Astrocyte (in vitro differentiated cells and primary cell): ENCODE results near the gene HMGCLL1.

ENCODE experiments used
- CTCF ChIP-seq: IDR thresholded peaks from 2 replicates; pipeline ENCODE4 v1.5.1; 2011; ENCODE audit warnings: low read depth, mild to moderate bottlenecking, inconsistent platforms, low read length, moderate library complexity; ENCODE audit not compliant: insufficient read depth
- EZH2 ChIP-seq: IDR thresholded peaks from 2 replicates; pipeline ENCODE4 v1.6.1; 2012; ENCODE audit warnings: mild to moderate bottlenecking, low read length, inconsistent platforms; ENCODE audit not compliant: insufficient read depth

GRCh38 chr6:55512904-55513303 lies 66.1 kb downstream of the HMGCLL1 start:
- no peak for TF ChIP-seq EZH2
- TF ChIP-seq CTCF: no peak
